Prostate gland (tissue), 2 donors: ENCODE measurements around the gene EEF1AKMT4.
A peak's percentile ranks its signal among the peaks of the same experiment; 100 is the strongest.

Experiments
- POLR2A ChIP-seq: fragments of 450-650 bp; IDR thresholded peaks from one replicate; pipeline ENCODE4 v1.6.1; 2016; ENCODE audit warnings: antibody characterized with exemption, mild to moderate bottlenecking
- POLR2AphosphoS5 ChIP-seq: sonication (generic); formaldehyde crosslinking; IDR thresholded peaks from one replicate; pipeline ENCODE4 v1.6.1; 2017; ENCODE audit warnings: antibody characterized with exemption
- TF ChIP-seq, protein P1 (sequence below), 4 experiments: fragments of 200-600 bp in 2 of 4; fragments of 450-650 bp in 2 of 4; sonication (generic) in 2 of 4; IDR thresholded peaks; 1 replicate in 3 of 4; 2 replicates in 1 of 4; pipeline ENCODE4 v1.5.1; 2016 to 2019; ENCODE audit warnings: antibody characterized with exemption in 4 of 4, mild to moderate bottlenecking in 2 of 4, moderate library complexity in 2 of 4

- TF ChIP-seq POLR2A: no peak
- TF ChIP-seq, protein P1, sequence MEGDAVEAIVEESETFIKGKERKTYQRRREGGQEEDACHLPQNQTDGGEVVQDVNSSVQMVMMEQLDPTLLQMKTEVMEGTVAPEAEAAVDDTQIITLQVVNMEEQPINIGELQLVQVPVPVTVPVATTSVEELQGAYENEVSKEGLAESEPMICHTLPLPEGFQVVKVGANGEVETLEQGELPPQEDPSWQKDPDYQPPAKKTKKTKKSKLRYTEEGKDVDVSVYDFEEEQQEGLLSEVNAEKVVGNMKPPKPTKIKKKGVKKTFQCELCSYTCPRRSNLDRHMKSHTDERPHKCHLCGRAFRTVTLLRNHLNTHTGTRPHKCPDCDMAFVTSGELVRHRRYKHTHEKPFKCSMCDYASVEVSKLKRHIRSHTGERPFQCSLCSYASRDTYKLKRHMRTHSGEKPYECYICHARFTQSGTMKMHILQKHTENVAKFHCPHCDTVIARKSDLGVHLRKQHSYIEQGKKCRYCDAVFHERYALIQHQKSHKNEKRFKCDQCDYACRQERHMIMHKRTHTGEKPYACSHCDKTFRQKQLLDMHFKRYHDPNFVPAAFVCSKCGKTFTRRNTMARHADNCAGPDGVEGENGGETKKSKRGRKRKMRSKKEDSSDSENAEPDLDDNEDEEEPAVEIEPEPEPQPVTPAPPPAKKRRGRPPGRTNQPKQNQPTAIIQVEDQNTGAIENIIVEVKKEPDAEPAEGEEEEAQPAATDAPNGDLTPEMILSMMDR (IDR thresholded peaks at IDR 0.05): peak in 1 of 4 experiments; percentile 50
- peak; percentile 30 for TF ChIP-seq POLR2AphosphoS5
These were observed 15.2 kb upstream of the EEF1AKMT4 start for GRCh38 chr3:184234224-184234623.
